GM23338 (cell line): ENCODE measurements around the gene RBCK1. TPM values are rescaled to one million over a fixed set of nuclear protein-coding genes. Genes with fewer than 3 reads are reported as not detected.

Experiments
- ATAC-seq: fragments of 200-7000 bp; cut with Tn5 transposase; 3 replicates; pipeline ENCODE4 v1.9.1; 2020
- DNase-seq: peaks from one replicate; pipeline ENCODE4 v3.0.0-alpha.2; 2015; ENCODE audit warnings: low spot score
- H2AFZ ChIP-seq: fragments of 200-600 bp; sonication (generic); 2 replicates; pipeline ENCODE4 v1.8.0; 2016; ENCODE audit warnings: antibody characterized with exemption, mild to moderate bottlenecking, moderate library complexity
- H3F3A ChIP-seq: fragments of 200-600 bp; sonication (generic); replicated peaks from 2 replicates; pipeline ENCODE4 v1.8.0; 2017; ENCODE audit warnings: antibody characterized with exemption, mixed run types, low read depth
- H3K27ac ChIP-seq: fragments of 200-600 bp; sonication (generic); 2 replicates; pipeline ENCODE4 v1.6.1; 2016; ENCODE audit warnings: low read depth
- H3K27me3 ChIP-seq: fragments of 200-600 bp; sonication (generic); 2 replicates; pipeline ENCODE4 v1.8.0; 2016; ENCODE audit warnings: mild to moderate bottlenecking, mixed run types, moderate library complexity; ENCODE audit not compliant: insufficient read depth
- H3K36me3 ChIP-seq: fragments of 200-600 bp; sonication (generic); 2 replicates; pipeline ENCODE4 v1.8.0; 2016; ENCODE audit warnings: mild to moderate bottlenecking; ENCODE audit not compliant: insufficient read depth
- H3K4me1 ChIP-seq: fragments of 200-600 bp; sonication (generic); 2 replicates; pipeline ENCODE4 v1.8.0; 2016; ENCODE audit warnings: mild to moderate bottlenecking, moderate library complexity; ENCODE audit not compliant: insufficient read depth
- H3K4me2 ChIP-seq: fragments of 200-600 bp; sonication (generic); 2 replicates; pipeline ENCODE4 v1.7.1; 2017; ENCODE audit warnings: mixed run types
- H3K4me3 ChIP-seq: fragments of 200-600 bp; sonication (generic); 2 replicates; pipeline ENCODE4 v1.6.1; 2016; ENCODE audit warnings: mixed run types
- H3K79me2 ChIP-seq: fragments of 200-600 bp; sonication (generic); replicated peaks from 2 replicates; pipeline ENCODE4 v1.8.0; 2017; ENCODE audit warnings: mild to moderate bottlenecking; ENCODE audit not compliant: insufficient read depth
- H3K9me2 ChIP-seq: fragments of 200-600 bp; sonication (generic); 2 replicates; pipeline ENCODE4 v1.8.0; 2017; ENCODE audit not compliant: insufficient read depth
- H4K20me1 ChIP-seq: fragments of 200-600 bp; sonication (generic); replicated peaks from 2 replicates; pipeline ENCODE4 v1.8.0; 2017; ENCODE audit warnings: mild to moderate bottlenecking; ENCODE audit not compliant: insufficient read depth
- H3K27ac Mint-ChIP-seq: 2 replicates; pipeline ENCODE4 v1.8.0; 2020; ENCODE audit warnings: inconsistent platforms, mild to moderate bottlenecking, moderate library complexity, mixed read lengths
- H3K27me3 Mint-ChIP-seq: 3 replicates; pipeline ENCODE4 v1.8.0; 2022; ENCODE audit warnings: low read depth, mild to moderate bottlenecking, moderate library complexity, mixed read lengths, inconsistent platforms; ENCODE audit not compliant: insufficient read depth, poor library complexity
- H3K36me3 Mint-ChIP-seq: 3 replicates; pipeline ENCODE4 v1.8.0; 2021; ENCODE audit warnings: low read depth, mild to moderate bottlenecking, inconsistent platforms, moderate library complexity, mixed read lengths
- H3K4me1 Mint-ChIP-seq: 3 replicates; pipeline ENCODE4 v1.8.0; 2020; ENCODE audit warnings: mild to moderate bottlenecking, inconsistent platforms, mixed read lengths
- H3K4me3 Mint-ChIP-seq: 3 replicates; pipeline ENCODE4 v1.8.0; 2021; ENCODE audit warnings: moderate library complexity, mild to moderate bottlenecking, inconsistent platforms, mixed read lengths
- H3K9me3 Mint-ChIP-seq: 3 replicates; pipeline ENCODE4 v1.8.0; 2020; ENCODE audit warnings: moderate library complexity, mild to moderate bottlenecking, inconsistent platforms, mixed read lengths
- CTCF ChIP-seq, 2 experiments: fragments of 200-600 bp in 1 of 2; sonication (generic) in 1 of 2; conservative IDR thresholded peaks; 2 replicates each; pipeline versions ENCODE4 v1.5.1 to v1.6.1; 2016 to 2017; ENCODE audit warnings: antibody characterized with exemption in 2 of 2, low read depth in 2 of 2, mild to moderate bottlenecking in 2 of 2, moderate library complexity in 1 of 2
- ETS1 ChIP-seq: IDR thresholded peaks from 2 replicates; pipeline ENCODE4 v1.6.1; 2016; ENCODE audit warnings: antibody characterized with exemption
- JUNB ChIP-seq: IDR thresholded peaks from one replicate; pipeline ENCODE4 v1.6.1; 2016; ENCODE audit warnings: antibody characterized with exemption; ENCODE audit not compliant: unreplicated experiment
- NANOG ChIP-seq: IDR thresholded peaks from 2 replicates; pipeline ENCODE4 v1.6.1; 2016; ENCODE audit warnings: antibody characterized with exemption, borderline replicate concordance
- POLR2AphosphoS5 ChIP-seq: IDR thresholded peaks from 2 replicates; pipeline ENCODE4 v1.6.1; 2016; ENCODE audit warnings: antibody characterized with exemption, low read depth
- STAT1 ChIP-seq: IDR thresholded peaks from one replicate; pipeline ENCODE4 v1.6.1; 2016; ENCODE audit warnings: antibody characterized with exemption; ENCODE audit not compliant: unreplicated experiment
- ZNF114 ChIP-seq: fragments of 250-450 bp; sonication (Bioruptor Pico); IDR thresholded peaks from 2 replicates; pipeline ENCODE4 v1.5.0; 2020; ENCODE audit warnings: mild to moderate bottlenecking, moderate library complexity
- ZNF331 ChIP-seq: fragments of 250-450 bp; sonication (Bioruptor Pico); IDR thresholded peaks from 2 replicates; pipeline ENCODE4 v1.5.0; 2020; ENCODE audit warnings: low read depth, mild to moderate bottlenecking, moderate library complexity
- ZNF462 ChIP-seq: fragments of 250-450 bp; sonication (Bioruptor Pico); IDR thresholded peaks from 2 replicates; pipeline ENCODE4 v1.5.0; 2020; ENCODE audit warnings: mild to moderate bottlenecking, moderate library complexity
- polyA plus RNA-seq: library from polyadenylated mRNA; unstranded; fragments of >200 nt; fragmentation: Nextera tagmentation; extraction: Ambion mirVana; gene quantifications from 2 replicates; pipeline ENCODE4 v1.2.1, GENCODE V29; 2016
- total RNA-seq: library from RNA; depleted of rRNA; stranded (reverse); fragments of >200 nt; shearing (Covaris generic); gene quantifications from 2 replicates; pipeline ENCODE4 v1.2.3, GENCODE V29; 2014

RBCK1 gene
- total and polyA plus RNA-seq, 2 experiments from 2014 or later = 52.6 to 56.8 TPM

- Mint-ChIP-seq H3K27ac (no peak overlapping the region), H3K4me3 (no peak overlapping the region), H3K9me3 (no peaks in the 10 kb centered on the region), H3K4me1 (peaks cover 22% of the 10 kb centered on the region), H3K27me3 (peaks cover 34% of the 10 kb centered on the region), H3K36me3 (peaks cover 57% of the 10 kb centered on the region)
- no peaks in the 10 kb centered on the region for H3K9me2 ChIP-seq
- DNase-seq = no peak
- peaks cover 34% of the 10 kb centered on the region for H4K20me1 ChIP-seq
- H3F3A ChIP-seq = peaks cover 10% of the 10 kb centered on the region
- no peaks in the 10 kb centered on the region for H3K79me2 ChIP-seq
- no peak overlapping the region for H2AFZ ChIP-seq
- ATAC-seq = no peak
- H3K27me3 ChIP-seq = peaks cover 30% of the 10 kb centered on the region
- no peak overlapping the region for H3K4me3 ChIP-seq
- H3K27ac ChIP-seq = no peak overlapping the region
- H3K36me3 ChIP-seq = peaks cover 10% of the 10 kb centered on the region; the same call in 1 of the 2 replicates
- TF ChIP-seq JUNB (no peak), ZNF331 (CRISPR knock-in tag) (no peak), STAT1 (no peak), POLR2AphosphoS5 (no peak), ZNF114 (no peak), NANOG (no peak), CTCF (conservative IDR thresholded peaks at IDR 0.05; ENCODE audit: low read depth in 2 of 2) (no peak), ETS1 (no peak), ZNF462 (CRISPR knock-in tag) (no peak)
- H3K4me2 ChIP-seq = no peak overlapping the region
- H3K4me1 ChIP-seq = peaks cover 9% of the 10 kb centered on the region
Measured at GRCh38 chr20:435558-435957, 27.5 kb downstream of the RBCK1 start.
